K562 (cell line): ENCODE data around the gene WWOX. TPM values are rescaled to one million over a fixed set of nuclear protein-coding genes. Genes with fewer than 3 reads are reported as not detected.

ENCODE experiments used
- ATAC-seq: fragments of 200-7000 bp; cut with Tn5 transposase; 3 replicates; pipeline ENCODE4 v1.9.1; 2020; ENCODE audit warnings: moderate library complexity
- BruUV-seq: library from RNA; stranded (reverse); fragments of 400-500 nt; replicated peaks from 2 replicates; lab custom pipeline; 2021; lab: Mats Ljungman, UMichigan
- CTCF ChIA-PET: fragments of 300-600 bp; formaldehyde crosslinking; extraction: SDS; loops from one replicate; lab custom pipeline; 2021; ENCODE audit warnings: low intra/inter-chr PET ratio; lab: Yijun Ruan, JAX
- POLR2A ChIA-PET: fragments of 300-600, 350-650 bp; sonication (Branson Sonifier 250); formaldehyde crosslinking; extraction: SDS; loops from one replicate; lab custom pipeline; 2021; ENCODE audit warnings: antibody characterized with exemption, inconsistent platforms; lab: Yijun Ruan, JAX
- DNase-seq, 4 experiments: peaks; one replicate each; pipeline versions ENCODE4 v3.0.0 to v3.0.0-alpha.2; 2011 to 2018; ENCODE audit warnings: low spot score in 3 of 4, mixed read lengths in 3 of 4; ENCODE audit errors: extremely low read depth in 1 of 4
- FAIRE-seq: peaks from 2 replicates; lab custom pipeline; 2011; peaks lifted over from hg19 to GRCh38; lab: Jason Lieb, UNC
- H2AFZ ChIP-seq: 2 replicates; pipeline ENCODE4 v1.6.0; 2011; ENCODE audit warnings: low read depth, low read length, control low read depth, inconsistent platforms
- H3K27ac ChIP-seq: fragments of 200-600 bp; 3 replicates; pipeline ENCODE4 v1.8.0; 2011; ENCODE audit warnings: low read depth, mild to moderate bottlenecking, control low read depth, inconsistent platforms, low read length, moderate library complexity, mixed read lengths; ENCODE audit errors: extremely low read depth
- H3K27me3 ChIP-seq, 2 experiments: fragments of 300-600 bp in 1 of 2; 2 replicates in 1 of 2; 3 replicates in 1 of 2; pipeline versions ENCODE4 v1.6.0 to v1.8.0; 2011; ENCODE audit warnings: inconsistent platforms in 2 of 2, low read length in 2 of 2, mild to moderate bottlenecking in 1 of 2, mixed read lengths in 1 of 2, moderate library complexity in 1 of 2; ENCODE audit not compliant: control insufficient read depth in 2 of 2, insufficient read depth in 2 of 2
- H3K36me3 ChIP-seq: fragments of 300-600 bp; 3 replicates; pipeline ENCODE4 v1.8.0; 2011; ENCODE audit warnings: mild to moderate bottlenecking, low read length, inconsistent platforms; ENCODE audit not compliant: control insufficient read depth, insufficient read depth
- H3K4me1 ChIP-seq, 2 experiments: fragments of 200-600 bp in 1 of 2; replicated peaks in 1 of 2; 2 replicates in 1 of 2; 3 replicates in 1 of 2; pipeline versions ENCODE4 v1.5.1 to v1.8.0; 2011; ENCODE audit warnings: inconsistent platforms in 2 of 2, low read length in 2 of 2, mild to moderate bottlenecking in 1 of 2, mixed read lengths in 1 of 2, moderate library complexity in 1 of 2; ENCODE audit not compliant: control insufficient read depth in 2 of 2, insufficient read depth in 2 of 2
- H3K4me2 ChIP-seq: 2 replicates; pipeline ENCODE4 v1.6.1; 2011; ENCODE audit warnings: low read length, control low read depth, inconsistent platforms, mixed read lengths; ENCODE audit not compliant: insufficient read depth
- H3K4me3 ChIP-seq: fragments of 200-600 bp; sonication (generic), shearing (Covaris generic); 2 replicates; pipeline ENCODE4 v1.5.1; 2016; ENCODE audit warnings: control low read depth, inconsistent platforms
- H3K79me2 ChIP-seq: fragments of 200-600 bp; 3 replicates; pipeline ENCODE4 v1.8.0; 2011; ENCODE audit warnings: low read length, inconsistent platforms; ENCODE audit not compliant: control insufficient read depth, insufficient read depth
- H3K9ac ChIP-seq, 2 experiments: 2 replicates each; pipeline versions ENCODE4 v1.6.0 to v1.6.1; 2011; ENCODE audit warnings: low read depth in 2 of 2, low read length in 2 of 2, control low read depth in 1 of 2, inconsistent platforms in 1 of 2, mild to moderate bottlenecking in 1 of 2, mixed read lengths in 1 of 2; ENCODE audit not compliant: insufficient read depth in 1 of 2
- H3K9me1 ChIP-seq: one replicate; pipeline ENCODE4 v1.6.0; 2011; ENCODE audit warnings: inconsistent platforms, mild to moderate bottlenecking, low read length, moderate library complexity; ENCODE audit not compliant: control insufficient read depth, insufficient read depth
- H3K9me3 ChIP-seq: replicated peaks from 2 replicates; pipeline ENCODE4 v1.5.1; 2011; ENCODE audit warnings: low read depth, low read length, inconsistent platforms; ENCODE audit not compliant: control insufficient read depth, insufficient read depth
- H4K20me1 ChIP-seq: replicated peaks from 2 replicates; pipeline ENCODE4 v1.6.1; 2011; ENCODE audit warnings: low read length, inconsistent platforms, mixed read lengths; ENCODE audit not compliant: control insufficient read depth, insufficient read depth
- CBFA2T2 ChIP-seq: fragments of 450-650 bp; conservative IDR thresholded peaks from 2 replicates; pipeline ENCODE4 v1.6.1; 2017; ENCODE audit warnings: mild to moderate bottlenecking
- CREM ChIP-seq: IDR thresholded peaks from 2 replicates; pipeline ENCODE4 v1.6.1; 2014; ENCODE audit warnings: antibody characterized with exemption, low read depth
- DDX20 ChIP-seq: fragments of 450-650 bp; IDR thresholded peaks from 2 replicates; pipeline ENCODE4 v1.6.1; 2016; ENCODE audit warnings: missing genetic modification characterization, low read depth, mild to moderate bottlenecking, missing compliant biosample characterization, moderate library complexity
- GABPB2 ChIP-seq: fragments of 250-450 bp; sonication (Bioruptor Pico); conservative IDR thresholded peaks from 2 replicates; pipeline ENCODE4 v1.5.1; 2021; ENCODE audit warnings: mild to moderate bottlenecking
- KLF13 ChIP-seq: fragments of 450-650 bp; IDR thresholded peaks from 2 replicates; pipeline ENCODE4 v1.6.1; 2016; ENCODE audit warnings: missing genetic modification characterization, low read depth, mild to moderate bottlenecking, missing compliant biosample characterization, moderate library complexity, borderline replicate concordance
- LCOR ChIP-seq: sonication (generic); formaldehyde crosslinking; IDR thresholded peaks from 2 replicates; pipeline ENCODE4 v1.8.0; 2022; ENCODE audit warnings: mild to moderate bottlenecking, missing genetic modification reagents
- MYNN ChIP-seq, 2 experiments: sonication (generic); formaldehyde crosslinking in 1 of 2; IDR thresholded peaks; 2 replicates each; pipeline versions ENCODE4 v1.5.0 to v1.6.1; 2016 to 2020; ENCODE audit warnings: antibody characterized with exemption in 1 of 2, missing genetic modification reagents in 1 of 2
- PML ChIP-seq: IDR thresholded peaks from 2 replicates; pipeline ENCODE4 v1.6.1; 2012; ENCODE audit warnings: low read length, inconsistent platforms
- SMAD1 ChIP-seq: fragments of 150-350 bp; IDR thresholded peaks from 2 replicates; pipeline ENCODE4 v1.6.1; 2014; ENCODE audit warnings: low read length, low read depth; ENCODE audit not compliant: partially characterized antibody
- ZFP30 ChIP-seq: fragments of 250-450 bp; sonication (Bioruptor Pico); IDR thresholded peaks from 2 replicates; pipeline ENCODE4 v1.8.0; 2022; ENCODE audit warnings: moderate library complexity, mild to moderate bottlenecking, inconsistent platforms, borderline replicate concordance
- ZFPM2 ChIP-seq: fragments of 250-450 bp; sonication (Bioruptor Pico); IDR thresholded peaks from 2 replicates; pipeline ENCODE4 v1.5.1; 2022; ENCODE audit warnings: mild to moderate bottlenecking
- WGBS: fragments of 100-300 bp; shearing (Covaris generic); methylation state at CpG from one replicate; pipeline ENCODE4 v1.1.6; 2016; ENCODE audit warnings: low coverage, mixed read lengths; ENCODE audit not compliant: insufficient coverage; ENCODE audit errors: missing lambda C conversion rate; 5-methylcytosine and 5-hydroxymethylcytosine counted together
- in situ Hi-C: fragments of 300-500 bp; cut with MboI; formaldehyde crosslinking; loops from 4 replicates; pipeline ENCODE4 v1.15.0; 2018; ENCODE audit warnings: inconsistent platforms, mixed read lengths
- intact Hi-C: fragments of 100-400 bp; cut with micrococcal nuclease; formaldehyde crosslinking; loops from 2 replicates; pipeline ENCODE4 v1.14.2; 2022
- polyA plus RNA-seq, 8 experiments: library from polyadenylated mRNA; depleted of rRNA in 4 of 8; stranded (reverse) in 5 of 8; unstranded in 3 of 8; fragments of >200 nt; fragmentation: Nextera tagmentation in 2 of 8; fragmentation: Illumina TruSeq in 1 of 8; extraction: Ambion mirVana in 2 of 8; extraction: Trizol in 1 of 8; gene quantifications; 2 replicates each; pipeline versions ENCODE4 v1.2.1 to v1.2.3, GENCODE V29; 2011 to 2014; ENCODE audit warnings: inconsistent platforms in 1 of 8, missing spikeins in 1 of 8
- total RNA-seq, 7 experiments: library from RNA; depleted of rRNA in 6 of 7; stranded (reverse); fragments of >200 nt in 6 of 7; fragmentation: Illumina TruSeq in 2 of 7; extraction: Trizol in 2 of 7; gene quantifications; 2 replicates each; pipeline versions ENCODE4 v1.2.1 to v1.2.3, GENCODE V29; 2011 to 2021; ENCODE audit warnings: low replicate concordance in 1 of 7

The WWOX gene
- total and polyA plus RNA-seq, 9 of the 15 experiments (the other 6 are each of a cell fraction or from before 2014, with no cell fraction given): 1.6 to 22.7 (median 8.1) TPM

DNA sequence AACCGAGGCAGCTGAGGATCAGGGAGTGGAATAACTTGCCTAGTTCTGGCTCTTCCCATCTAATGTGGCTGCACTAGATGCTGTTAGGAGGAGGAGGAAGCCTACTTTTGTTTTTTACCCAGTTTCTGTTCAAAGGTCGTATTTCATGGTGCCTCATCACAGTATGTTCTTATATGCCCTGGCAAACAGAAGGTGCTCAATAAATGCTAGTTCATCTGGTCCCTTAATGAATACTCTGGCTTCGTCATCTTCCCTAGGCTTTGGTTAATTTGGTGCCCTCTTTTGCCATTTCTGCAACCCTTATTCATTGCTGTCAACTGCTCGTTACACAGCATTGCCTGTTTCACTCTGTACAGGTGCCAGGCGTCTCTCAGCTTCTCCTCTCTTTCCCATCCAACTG, 151.7 kb downstream of the WWOX start:
- H3K27ac ChIP-seq: no peak overlapping the region
- BruUV-seq: no TSS peak
- no peak for DNase-seq
- no peak overlapping the region for H3K4me2 ChIP-seq
- no peak for ATAC-seq
- TF ChIP-seq ZFPM2 (CRISPR knock-in tag) (no peak), MYNN (IDR thresholded peaks at IDR 0.05) (no peak), MYNN (CRISPR knock-in tag; IDR thresholded peaks at IDR 0.05) (no peak), KLF13 (no peak), PML (no peak), DDX20 (tag) (no peak), ZFP30 (CRISPR knock-in tag) (no peak)
- WGBS: 4% methylated on average over 5 of the region's 5 CpGs
- no peaks in the 10 kb centered on the region for H3K36me3 ChIP-seq
- H3K9me3 ChIP-seq: no peaks in the 10 kb centered on the region
- H3K4me1 ChIP-seq: no peaks in the 10 kb centered on the region
- no peak overlapping the region for H2AFZ ChIP-seq
- H4K20me1 ChIP-seq: no peaks in the 10 kb centered on the region; the same call in 1 of the 2 replicates
- peaks cover 0 to 19% of the 10 kb centered on the region in 2 experiments; a peak in 4 of 5 replicates for H3K27me3 ChIP-seq
- H3K4me3 ChIP-seq: no peak overlapping the region
- POLR2A ChIA-PET: no interaction called here
- CTCF ChIA-PET: no interaction called here
- intact Hi-C loops (no loop called here), in situ Hi-C loops (no loop called here)
- H3K79me2 ChIP-seq: no peaks in the 10 kb centered on the region
- H3K9me1 ChIP-seq: no peaks in the 10 kb centered on the region
- H3K9ac ChIP-seq: no peak overlapping the region
- no peak for FAIRE-seq

DNA sequence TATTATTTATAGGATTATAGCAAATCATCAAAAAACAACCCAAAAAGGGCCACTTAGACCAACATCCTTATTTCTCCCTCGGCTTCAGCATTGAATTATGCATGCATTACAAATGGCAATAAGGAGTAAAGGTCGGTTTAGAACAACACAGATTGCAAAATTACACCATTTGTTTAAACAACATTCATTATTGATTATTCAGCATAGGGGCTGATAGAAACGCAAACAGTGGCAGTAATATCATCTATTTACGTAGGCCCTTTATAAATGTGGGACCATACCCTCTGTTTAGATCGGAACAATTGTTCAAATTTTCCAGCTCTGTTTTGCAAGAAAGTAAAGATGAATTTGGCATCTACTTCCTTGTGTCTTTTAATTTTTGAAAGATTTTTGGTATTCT, 153.3 kb downstream of the WWOX start:
- H3K27me3 ChIP-seq: peaks cover 6 to 11% of the 10 kb centered on the region in 2 experiments; a peak in 3 of 5 replicates
- H3K27ac ChIP-seq: no peak overlapping the region
- H3K79me2 ChIP-seq: no peaks in the 10 kb centered on the region
- POLR2A ChIA-PET: no interaction called here
- FAIRE-seq (no peak), DNase-seq (no peak), ATAC-seq (no peak)
- under 1% methylated on average over 5 of the region's 5 CpGs for WGBS
- no peaks in the 10 kb centered on the region for H3K9me3 ChIP-seq
- H3K4me2 ChIP-seq: no peak overlapping the region
- no peaks in the 10 kb centered on the region for H3K9me1 ChIP-seq
- H4K20me1 ChIP-seq: no peaks in the 10 kb centered on the region; the same call in 1 of the 2 replicates
- no peak overlapping the region for H2AFZ ChIP-seq
- no peaks in the 10 kb centered on the region for H3K36me3 ChIP-seq
- CTCF ChIA-PET: interaction anchor here (0.7 kb wide), 1 partner anchor 14 kb away, joined by 4 read pairs; no protein-coding TSS in a partner anchor
- no TSS peak for BruUV-seq
- no peaks in the 10 kb centered on the region for H3K4me1 ChIP-seq
- intact Hi-C loops: no loop called here
- H3K4me3 ChIP-seq: no peak overlapping the region
- H3K9ac ChIP-seq: no peak overlapping the region
- in situ Hi-C loops: no loop called here
- TF ChIP-seq LCOR (no peak), CREM (no peak), GABPB2 (CRISPR knock-in tag) (no peak), CBFA2T2 (no peak), SMAD1 (no peak)
